Mesodermal cell (in vitro differentiated cells): ENCODE results near the gene ZSWIM4.
A peak's percentile ranks its signal among the peaks of the same experiment; 100 is the strongest.

Experiments
- H3K27ac ChIP-seq: 2 replicates; pipeline ENCODE4 v1.7.0; 2013; ENCODE audit warnings: mild to moderate bottlenecking, low read depth, low read length, moderate library complexity; ENCODE audit not compliant: severe bottlenecking
- H3K36me3 ChIP-seq: 2 replicates; pipeline ENCODE4 v1.7.1; 2013; ENCODE audit warnings: mild to moderate bottlenecking, low read length, moderate library complexity; ENCODE audit not compliant: control insufficient read depth, insufficient read depth
- H3K4me1 ChIP-seq: one replicate; pipeline ENCODE4 v1.7.1; 2013; ENCODE audit warnings: mild to moderate bottlenecking, low read length; ENCODE audit not compliant: insufficient read depth, control insufficient read depth, poor library complexity, severe bottlenecking
- H3K4me3 ChIP-seq: 2 replicates; pipeline ENCODE4 v1.7.0; 2013; ENCODE audit warnings: low read length, control low read depth, mild to moderate bottlenecking; ENCODE audit not compliant: insufficient read depth, poor library complexity, severe bottlenecking; ENCODE audit errors: extremely low read depth
- H3K9me3 ChIP-seq: 2 replicates; pipeline ENCODE4 v1.7.1; 2013; ENCODE audit warnings: mild to moderate bottlenecking, low read length, moderate library complexity; ENCODE audit not compliant: control insufficient read depth
- WGBS, 2 experiments: methylation state at CpG; one replicate each; pipeline ENCODE4 v1.1.5; 2013; ENCODE audit warnings: missing lambda C conversion rate in 2 of 2; ENCODE audit not compliant: insufficient coverage in 2 of 2; 5-methylcytosine and 5-hydroxymethylcytosine counted together

Gene ZSWIM4

DNA sequence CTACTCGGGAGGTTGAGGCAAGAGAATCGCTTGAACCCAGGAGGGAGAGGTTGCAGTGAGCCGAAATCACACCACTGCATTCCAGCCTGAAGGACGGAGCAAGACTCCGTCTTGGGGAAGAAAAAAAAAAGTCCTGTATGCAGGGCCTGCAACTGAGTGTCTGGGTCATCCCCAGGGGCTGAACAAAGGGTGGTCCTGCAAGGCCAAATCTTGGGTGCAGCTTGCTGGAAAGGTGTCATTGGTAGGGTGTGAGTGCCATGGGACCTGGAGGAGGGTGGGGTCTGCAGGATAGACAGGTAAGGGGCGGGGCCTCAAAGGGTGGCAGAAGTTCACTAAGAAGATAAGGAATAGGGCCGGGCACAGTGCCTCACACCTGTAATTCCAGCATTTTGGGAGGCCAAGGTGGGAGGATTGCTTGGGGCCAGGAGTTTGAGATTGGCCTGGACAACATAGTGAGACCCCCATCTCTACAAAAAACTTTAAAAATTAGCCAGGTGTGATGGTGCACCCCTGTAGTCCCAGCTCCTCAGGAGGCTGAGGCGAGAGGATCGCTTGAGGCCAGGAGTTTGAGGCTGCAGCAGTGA is 31.5 kb downstream of the ZSWIM4 start:
- Histone ChIP-seq H3K4me1 (no peaks in the 10 kb centered on the region), H3K4me3 (no peak overlapping the region), H3K27ac (no peak overlapping the region), H3K9me3 (no peaks in the 10 kb centered on the region), H3K36me3 (peaks cover 81% of the 10 kb centered on the region)
- 94 to 100% methylated on average over 7 of the region's 9 CpGs for WGBS, 2 experiments

DNA sequence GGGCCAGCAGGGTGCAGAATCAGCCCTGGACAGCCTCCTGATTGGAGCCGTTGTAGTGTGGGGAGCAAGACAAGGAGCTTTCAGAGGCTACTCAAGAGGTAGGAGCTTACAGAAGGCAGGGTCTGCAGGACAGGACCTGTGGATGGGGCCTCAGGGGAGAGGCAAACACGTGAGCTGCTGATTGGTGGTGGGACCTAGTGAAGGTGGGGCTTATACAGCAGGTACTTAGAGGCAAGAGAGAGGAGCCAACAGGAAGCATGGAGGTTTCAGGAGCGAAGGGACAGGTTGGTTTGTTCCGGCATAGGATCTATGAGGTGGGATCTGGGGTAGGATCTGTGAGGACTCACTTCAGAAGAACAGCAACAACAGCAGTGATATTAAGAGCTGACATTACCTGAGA is 32.4 kb downstream of the ZSWIM4 start:
- Histone ChIP-seq H3K36me3 (peaks cover 73% of the 10 kb centered on the region), H3K4me3 (no peak overlapping the region), H3K4me1 (no peaks in the 10 kb centered on the region), H3K9me3 (no peaks in the 10 kb centered on the region), H3K27ac (no peak overlapping the region)
- 88 to 90% methylated on average over 4 of the region's 4 CpGs for WGBS, 2 experiments

DNA sequence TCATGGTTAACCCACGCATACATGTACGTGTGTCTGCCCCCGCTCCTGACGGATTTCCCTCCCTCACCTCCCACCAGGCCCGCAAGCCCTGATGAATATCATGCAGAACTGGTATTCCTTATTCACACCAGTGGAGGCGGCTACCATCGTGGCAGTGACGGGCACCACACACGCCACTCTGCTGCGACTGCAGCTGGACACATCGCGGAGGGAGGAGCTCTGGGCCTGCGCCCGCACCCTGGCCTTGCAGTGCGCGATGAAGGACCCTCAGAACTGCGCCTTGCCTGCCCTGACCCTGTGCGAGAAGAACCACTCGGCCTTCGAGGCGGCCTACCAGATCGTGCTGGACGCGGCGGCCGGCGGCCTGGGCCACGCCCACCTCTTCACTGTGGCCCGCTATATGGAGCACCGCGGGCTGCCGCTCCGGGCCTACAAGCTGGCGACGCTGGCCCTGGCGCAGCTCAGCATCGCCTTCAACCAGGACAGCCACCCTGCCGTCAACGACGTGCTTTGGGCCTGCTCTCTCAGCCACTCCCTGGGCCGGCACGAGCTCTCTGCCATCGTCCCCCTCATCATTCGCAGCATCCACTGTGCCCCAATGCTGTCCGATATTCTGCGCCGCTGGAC is 35.0 kb downstream of the ZSWIM4 start:
- Histone ChIP-seq H3K27ac (no peak overlapping the region), H3K9me3 (no peaks in the 10 kb centered on the region), H3K36me3 (peaks cover 67% of the 10 kb centered on the region), H3K4me3 (no peak overlapping the region), H3K4me1 (peaks cover 5% of the 10 kb centered on the region)
- WGBS, 2 experiments, result 96% methylated on average over 36 to 45 of the region's 47 CpGs

DNA sequence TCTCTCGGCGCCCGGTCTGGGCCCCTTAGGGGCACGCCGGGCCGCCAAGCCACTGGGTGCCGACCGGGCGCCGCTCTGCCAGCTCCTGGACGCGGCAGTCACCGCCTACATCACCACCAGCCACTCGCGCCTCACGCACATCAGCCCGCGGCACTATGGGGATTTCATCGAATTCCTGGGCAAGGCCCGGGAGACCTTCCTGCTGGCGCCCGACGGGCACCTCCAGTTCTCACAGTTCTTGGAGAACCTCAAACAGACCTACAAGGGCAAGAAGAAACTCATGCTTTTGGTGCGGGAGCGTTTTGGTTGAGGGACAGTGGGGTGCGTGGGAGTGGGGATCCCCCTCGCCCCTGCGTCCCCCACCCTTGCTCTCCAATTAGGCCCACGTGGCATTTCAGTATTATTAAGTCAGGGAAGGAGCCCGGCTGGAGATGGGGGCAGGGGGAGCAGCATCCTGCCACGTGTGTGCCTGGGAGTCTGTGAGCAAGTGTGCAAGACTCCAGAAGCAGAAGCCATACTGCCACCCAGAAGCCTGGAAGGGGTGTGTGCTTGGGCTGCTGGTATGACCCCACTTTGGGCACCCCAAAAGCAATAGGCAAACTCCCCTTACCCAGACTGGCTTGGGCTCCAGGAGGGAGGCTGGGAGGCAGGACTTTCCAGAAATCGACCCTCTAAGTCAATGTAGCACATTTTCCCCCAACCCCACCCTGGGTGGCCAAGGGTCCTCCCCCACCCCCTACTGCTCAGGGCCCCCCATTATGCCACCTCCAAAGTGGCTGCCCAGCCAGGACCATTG is 35.7 kb downstream of the ZSWIM4 start:
- no peaks in the 10 kb centered on the region for H3K9me3 ChIP-seq
- H3K27ac ChIP-seq, result no peak overlapping the region
- WGBS, 2 experiments, result 95 to 98% methylated on average over 25 to 28 of the region's 32 CpGs
- H3K4me3 ChIP-seq, result no peak overlapping the region
- peaks cover 69% of the 10 kb centered on the region for H3K36me3 ChIP-seq
- H3K4me1 ChIP-seq, result peaks cover 5% of the 10 kb centered on the region

DNA sequence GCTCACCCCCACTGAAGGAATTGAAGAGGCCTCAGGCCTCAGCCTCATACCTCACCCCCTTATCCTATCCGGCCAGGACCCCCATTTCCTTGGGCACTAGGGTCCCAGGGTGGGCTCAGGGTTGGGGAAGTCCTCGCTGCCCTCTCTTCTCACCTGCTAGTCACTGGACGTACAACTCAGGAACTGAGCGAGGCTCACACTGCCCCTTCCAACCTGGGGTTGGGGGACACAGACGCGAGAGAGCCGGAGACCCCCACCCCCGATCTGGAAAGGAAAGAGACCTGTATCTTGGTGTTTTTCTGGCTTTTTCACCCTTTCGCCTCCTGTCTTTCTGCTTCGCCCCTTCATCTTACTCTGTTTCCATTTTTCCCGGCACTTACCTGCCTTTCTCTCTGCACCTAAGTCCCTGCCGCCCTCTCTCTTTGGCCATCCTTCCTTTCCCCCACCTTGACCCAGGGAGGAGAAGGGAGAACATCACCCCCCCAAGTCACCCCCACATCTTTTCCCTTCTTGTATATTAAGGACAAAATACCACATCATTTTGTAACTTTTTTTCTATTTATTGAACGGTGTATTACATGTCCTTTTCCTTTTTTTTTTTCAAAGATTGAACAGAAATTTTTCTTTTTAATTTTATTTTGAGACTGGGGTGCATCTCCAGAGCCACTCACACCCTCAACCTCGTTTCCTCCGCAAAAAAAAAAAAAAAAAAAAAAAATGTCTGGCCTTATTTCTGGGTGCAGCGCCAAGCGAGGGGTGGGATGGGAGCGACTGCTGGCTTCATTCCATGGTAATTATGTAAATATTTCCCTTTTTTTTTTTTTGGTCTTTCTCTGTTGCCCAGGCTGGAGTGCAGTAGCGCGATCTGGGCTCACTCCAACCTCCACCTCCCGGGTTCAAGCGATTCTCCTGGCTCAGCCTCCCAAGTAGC is 36.6 kb downstream of the ZSWIM4 start:
- 98 to 99% methylated on average over 11 to 13 of the region's 22 CpGs for WGBS, 2 experiments
- Histone ChIP-seq H3K27ac (no peak overlapping the region), H3K4me1 (peaks cover 11% of the 10 kb centered on the region), H3K9me3 (no peaks in the 10 kb centered on the region), H3K36me3 (peaks cover 74% of the 10 kb centered on the region), H3K4me3 (no peak overlapping the region)

DNA sequence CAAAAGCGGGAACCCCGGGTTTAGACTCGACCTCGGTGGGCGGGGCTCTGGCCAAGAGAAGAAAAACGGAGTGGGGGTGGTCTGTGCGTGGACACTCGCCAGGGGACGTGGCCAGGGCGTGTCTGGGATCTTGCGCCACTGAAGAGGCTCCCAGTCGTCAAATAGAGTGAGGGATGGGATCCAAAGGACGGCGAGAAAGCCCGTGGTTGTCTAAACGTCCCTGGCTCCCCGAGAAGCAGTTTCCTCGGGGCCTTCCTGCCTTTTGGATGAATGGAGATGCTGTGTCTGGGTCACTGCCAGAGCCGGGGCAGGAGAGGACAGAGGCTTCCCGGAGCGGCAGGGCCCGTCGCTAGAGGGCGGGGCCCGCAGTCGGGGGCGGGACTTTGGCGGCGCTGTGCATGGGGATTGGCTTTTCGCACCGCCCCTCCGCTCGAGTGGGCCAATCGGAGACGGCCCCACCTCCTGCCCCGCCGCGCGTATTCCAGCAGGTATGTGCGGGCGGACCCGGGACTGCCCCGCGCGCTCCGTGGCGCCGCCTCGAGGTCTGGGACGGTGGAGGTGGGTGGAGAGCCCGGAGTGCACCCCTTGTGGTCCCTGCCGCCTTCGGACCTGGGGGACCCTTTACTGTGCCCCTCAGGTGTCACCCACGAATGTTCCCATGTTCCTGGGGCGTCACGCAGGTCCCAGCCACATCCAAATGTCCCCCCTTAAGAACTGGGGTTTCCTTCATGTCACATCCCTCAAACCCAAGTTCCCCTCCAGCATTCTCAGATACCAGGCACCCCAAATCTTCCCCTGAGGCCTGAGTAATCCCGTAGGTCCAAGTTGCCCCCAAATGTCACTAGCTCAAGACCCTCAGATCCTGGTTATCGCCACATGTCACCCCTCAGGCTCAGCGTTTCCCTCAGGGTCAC is 38.3 kb downstream of the ZSWIM4 start:
- Histone ChIP-seq H3K4me1 (peaks cover 24% of the 10 kb centered on the region), H3K36me3 (peaks cover 70% of the 10 kb centered on the region), H3K4me3 (no peak overlapping the region), H3K27ac (peak overlapping the region; percentile 69), H3K9me3 (no peaks in the 10 kb centered on the region)
- WGBS, 2 experiments, result 24 to 30% methylated on average over 44 to 56 of the region's 59 CpGs

DNA sequence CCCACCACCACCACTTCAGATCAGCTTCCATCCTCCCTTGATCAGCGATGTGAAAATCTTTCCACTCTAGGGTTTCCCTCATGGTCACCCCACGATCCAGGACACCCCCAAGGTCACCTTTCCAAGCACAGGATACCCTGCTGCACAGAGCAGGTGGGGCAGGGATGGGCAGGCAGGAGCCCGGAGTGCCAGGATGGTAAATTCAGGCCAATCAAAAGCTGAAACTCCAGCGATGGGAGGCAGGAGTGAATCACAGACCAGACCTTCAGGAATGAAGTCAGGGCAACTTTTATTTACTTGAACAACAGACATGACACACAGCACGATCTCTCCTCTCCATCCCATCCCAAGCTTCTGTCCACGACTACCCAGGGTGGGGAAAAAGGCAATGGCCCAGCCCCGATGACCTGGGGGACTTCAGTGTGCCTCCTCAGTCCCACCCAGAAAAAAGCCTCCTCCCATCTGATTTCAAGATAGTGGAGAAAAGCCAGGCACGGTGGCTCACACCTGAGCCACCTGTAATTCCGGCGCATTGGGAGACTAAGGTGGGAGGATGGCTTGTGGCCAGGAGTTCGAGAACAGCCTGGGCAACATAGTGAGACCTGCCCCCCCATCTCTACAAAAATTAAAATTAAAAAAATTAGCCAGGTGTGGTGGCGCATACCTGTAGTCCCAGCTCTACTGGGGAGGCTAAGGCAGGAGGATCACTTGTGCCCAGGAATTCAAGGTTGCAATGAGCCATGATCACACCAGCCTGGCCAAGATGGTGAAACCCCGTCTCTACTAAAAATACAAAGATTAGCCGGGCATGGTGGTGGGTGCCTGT is 39.2 kb downstream of the ZSWIM4 start:
- 84 to 95% methylated on average over 8 to 9 of the region's 14 CpGs for WGBS, 2 experiments
- Histone ChIP-seq H3K9me3 (no peaks in the 10 kb centered on the region), H3K27ac (peak overlapping the region; percentile 64), H3K36me3 (peaks cover 75% of the 10 kb centered on the region), H3K4me1 (peaks cover 32% of the 10 kb centered on the region), H3K4me3 (no peak overlapping the region)

DNA sequence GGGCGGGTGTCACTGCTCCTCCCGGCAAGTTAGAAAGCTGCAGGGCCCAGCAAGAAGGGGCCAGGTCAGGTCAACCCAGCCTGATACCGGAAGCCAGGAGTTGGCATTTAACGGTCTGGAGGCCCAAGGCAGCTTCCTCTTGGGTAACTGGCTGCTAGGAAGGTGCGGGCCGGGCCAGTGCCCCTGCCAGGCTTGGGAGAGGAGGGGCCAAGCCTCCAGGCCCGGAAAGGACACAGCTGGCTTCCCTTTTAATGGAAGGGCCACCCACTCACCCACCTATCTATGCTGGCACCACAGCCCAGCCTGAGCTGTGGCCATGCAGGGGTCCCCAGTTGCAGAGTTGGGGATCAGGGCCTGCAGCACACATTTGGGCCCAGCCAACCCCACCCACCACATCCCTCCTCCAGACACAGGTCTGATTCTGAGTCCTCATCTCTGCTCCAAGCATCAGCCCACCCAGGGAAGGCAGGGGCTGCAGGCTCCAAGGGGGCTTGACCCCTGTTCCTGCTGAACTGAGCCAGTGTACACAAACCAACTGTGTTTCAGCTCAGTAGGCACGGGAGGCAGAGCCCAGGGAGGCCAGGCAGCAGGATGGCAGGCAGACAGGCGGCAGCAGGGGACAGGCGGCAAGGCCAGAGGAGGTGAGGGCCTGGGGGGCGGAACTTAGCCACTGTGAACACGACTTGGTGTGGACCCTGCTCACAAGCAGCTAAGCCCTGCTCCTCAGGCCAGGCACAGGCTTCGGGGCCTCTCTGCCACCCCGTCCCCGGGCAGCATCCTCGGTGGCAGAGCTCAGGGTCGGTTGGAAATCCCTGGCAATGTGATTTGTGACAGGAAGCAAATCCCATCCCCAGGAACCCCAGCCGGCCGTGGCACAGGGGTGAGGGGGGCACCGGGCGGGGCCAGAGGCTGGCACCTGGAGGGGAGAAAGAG is 40.8 kb downstream of the ZSWIM4 start:
- Histone ChIP-seq H3K36me3 (peaks cover 76% of the 10 kb centered on the region), H3K4me1 (peaks cover 42% of the 10 kb centered on the region), H3K27ac (peak overlapping the region; percentile 73), H3K9me3 (no peaks in the 10 kb centered on the region), H3K4me3 (no peak overlapping the region)
- WGBS, 2 experiments, result 93% methylated on average over 19 of the region's 21 CpGs
